GM12801 (cell line): Measurements from ENCODE around the gene GOLGA8B.

Experiments
- TF ChIP-seq, protein P1 (sequence below): IDR thresholded peaks from one replicate; pipeline ENCODE4 v1.5.1; 2011; ENCODE audit warnings: control low read depth; ENCODE audit not compliant: insufficient read length; ENCODE audit errors: extremely low read depth

GOLGA8B gene

DNA sequence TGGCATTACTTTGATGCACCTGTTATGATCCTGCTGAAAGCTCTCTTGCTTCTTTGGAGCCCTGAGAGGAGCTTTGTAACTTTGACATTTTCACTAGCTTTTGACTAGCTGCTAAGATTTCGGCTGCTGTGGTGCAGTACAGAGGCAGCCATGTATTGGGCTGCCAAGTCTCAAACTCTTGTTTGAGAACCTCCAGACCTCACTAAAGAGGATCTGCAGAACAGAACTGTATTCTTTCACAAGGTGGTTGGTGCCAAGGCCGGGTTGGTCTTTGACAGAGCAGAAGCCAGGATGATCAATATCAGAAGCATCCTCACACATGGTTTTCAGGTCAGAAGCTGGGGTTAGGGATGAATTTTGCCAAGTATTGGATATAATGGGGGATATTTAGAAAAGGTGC, 34.6 kb upstream of the GOLGA8B start:
- TF ChIP-seq, protein P1, sequence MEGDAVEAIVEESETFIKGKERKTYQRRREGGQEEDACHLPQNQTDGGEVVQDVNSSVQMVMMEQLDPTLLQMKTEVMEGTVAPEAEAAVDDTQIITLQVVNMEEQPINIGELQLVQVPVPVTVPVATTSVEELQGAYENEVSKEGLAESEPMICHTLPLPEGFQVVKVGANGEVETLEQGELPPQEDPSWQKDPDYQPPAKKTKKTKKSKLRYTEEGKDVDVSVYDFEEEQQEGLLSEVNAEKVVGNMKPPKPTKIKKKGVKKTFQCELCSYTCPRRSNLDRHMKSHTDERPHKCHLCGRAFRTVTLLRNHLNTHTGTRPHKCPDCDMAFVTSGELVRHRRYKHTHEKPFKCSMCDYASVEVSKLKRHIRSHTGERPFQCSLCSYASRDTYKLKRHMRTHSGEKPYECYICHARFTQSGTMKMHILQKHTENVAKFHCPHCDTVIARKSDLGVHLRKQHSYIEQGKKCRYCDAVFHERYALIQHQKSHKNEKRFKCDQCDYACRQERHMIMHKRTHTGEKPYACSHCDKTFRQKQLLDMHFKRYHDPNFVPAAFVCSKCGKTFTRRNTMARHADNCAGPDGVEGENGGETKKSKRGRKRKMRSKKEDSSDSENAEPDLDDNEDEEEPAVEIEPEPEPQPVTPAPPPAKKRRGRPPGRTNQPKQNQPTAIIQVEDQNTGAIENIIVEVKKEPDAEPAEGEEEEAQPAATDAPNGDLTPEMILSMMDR, result no peak

DNA sequence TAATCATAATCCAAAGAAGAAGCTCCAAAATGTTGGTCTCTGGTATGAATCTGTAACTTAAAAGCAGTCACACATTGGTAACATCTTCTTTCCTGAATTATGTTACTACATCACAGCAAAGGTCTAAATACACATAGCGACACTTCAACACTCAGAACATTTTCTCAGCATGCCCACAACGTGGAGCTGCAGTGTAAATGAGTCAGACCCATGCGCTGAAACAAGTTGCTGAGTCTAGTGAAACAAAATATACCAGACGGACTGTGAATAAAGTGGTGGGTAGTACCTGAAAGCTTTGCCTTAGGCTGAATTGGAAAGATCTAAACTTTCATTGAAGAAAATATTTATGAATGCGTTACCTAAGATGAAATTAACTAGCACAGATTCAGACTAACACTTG, 33.2 kb upstream of the GOLGA8B start:
- TF ChIP-seq, protein P1, result no peak

DNA sequence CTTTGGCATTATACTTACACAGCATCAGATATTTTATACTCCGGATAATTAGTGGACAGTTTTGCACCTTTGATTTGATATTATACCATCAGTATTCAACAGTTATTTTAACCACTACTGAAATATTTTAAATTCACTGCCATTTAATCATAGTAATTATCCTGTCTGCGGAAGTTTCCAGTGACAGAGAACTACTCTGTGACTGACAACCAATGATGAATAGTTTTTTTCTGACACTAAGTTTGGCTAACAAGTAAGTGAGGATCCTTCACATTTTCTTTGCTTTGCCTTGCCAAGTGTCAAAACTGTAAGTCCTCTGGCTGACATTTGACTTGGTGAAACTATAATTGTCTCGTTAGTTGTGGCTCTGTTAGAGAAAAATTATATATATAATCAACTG, 30.5 kb upstream of the GOLGA8B start:
- TF ChIP-seq, protein P1, result no peak

DNA sequence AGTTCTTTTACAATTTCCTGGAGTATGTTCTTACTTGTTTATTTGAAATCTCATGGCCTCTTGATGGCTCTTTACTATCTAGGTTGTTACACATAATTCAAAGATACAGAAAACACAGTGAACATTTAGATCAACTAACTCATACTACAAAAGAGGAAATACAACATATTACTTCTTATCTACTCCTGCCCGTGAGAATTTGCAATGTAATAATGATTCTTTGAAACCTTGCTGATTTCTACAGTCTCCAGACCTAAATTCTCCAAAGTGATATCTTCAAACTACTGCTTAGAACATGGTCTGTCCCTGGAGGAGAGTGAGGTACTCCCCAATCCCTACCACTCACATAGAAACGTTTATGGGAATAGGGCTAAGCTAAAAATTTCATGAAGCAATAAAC, 29.9 kb upstream of the GOLGA8B start:
- TF ChIP-seq, protein P1, result no peak

DNA sequence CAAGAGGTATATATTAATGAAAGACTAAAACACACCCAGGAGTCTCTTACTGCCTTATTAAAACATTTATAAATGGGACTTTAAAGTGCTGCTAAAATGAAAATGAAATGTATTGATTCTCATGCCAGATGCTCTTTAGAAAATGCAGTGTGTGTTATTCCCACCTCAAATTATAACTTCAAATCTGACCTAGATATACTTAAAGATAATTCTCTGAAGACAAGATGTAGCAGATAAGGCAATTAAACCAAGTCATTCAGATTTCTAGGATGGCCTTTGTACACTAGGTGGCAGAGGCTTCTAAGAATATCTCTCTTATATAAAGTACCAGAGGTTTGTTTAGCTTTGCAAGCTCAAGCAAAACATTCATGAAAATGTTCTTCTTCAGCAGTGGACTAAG, 26.9 kb upstream of the GOLGA8B start:
- TF ChIP-seq, protein P1, result no peak

DNA sequence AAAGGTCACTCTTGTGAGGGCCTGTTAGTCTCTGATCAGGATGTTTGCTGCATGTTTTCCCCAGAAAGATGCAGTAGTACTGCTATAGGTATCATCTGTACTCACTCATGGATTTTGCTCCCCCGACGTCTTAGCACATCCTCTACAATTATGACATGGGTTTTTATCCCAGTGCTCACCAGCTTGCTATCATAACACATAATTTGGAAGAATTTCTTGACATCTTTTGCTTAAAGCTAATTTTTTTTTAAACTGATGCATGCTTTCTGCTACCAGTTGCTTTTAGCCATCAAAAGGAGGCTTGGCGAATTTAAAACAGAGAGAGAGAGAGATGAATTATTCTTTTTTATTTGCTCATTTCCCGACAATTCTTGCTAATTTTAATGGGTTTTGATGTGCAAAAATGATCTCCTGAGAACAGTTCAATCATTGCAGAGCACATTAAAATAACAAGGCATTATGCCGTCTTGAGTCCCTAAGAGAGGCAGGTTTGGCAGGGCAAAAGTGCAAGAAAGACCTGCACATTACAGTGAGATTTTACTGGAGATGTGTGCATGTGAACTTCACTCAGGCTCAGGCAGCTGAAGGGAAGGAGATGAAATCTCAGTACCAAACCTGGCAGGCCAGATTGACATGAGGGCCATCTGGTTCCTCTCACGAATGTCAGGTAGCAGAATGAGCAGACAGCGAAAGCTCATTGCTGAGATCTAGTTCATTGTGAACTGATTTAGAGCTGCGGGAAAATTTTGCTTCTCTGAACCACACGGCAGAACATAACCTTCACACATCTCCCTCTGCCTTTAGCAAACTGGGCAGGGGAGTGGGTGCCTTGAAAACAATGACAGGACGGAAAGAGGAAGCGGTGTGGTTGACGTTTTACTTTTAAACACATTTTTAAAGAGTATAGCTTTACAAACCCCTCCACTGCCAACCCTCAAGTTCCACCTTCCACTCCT, 25.9 kb upstream of the GOLGA8B start:
- TF ChIP-seq, protein P1, result no peak

DNA sequence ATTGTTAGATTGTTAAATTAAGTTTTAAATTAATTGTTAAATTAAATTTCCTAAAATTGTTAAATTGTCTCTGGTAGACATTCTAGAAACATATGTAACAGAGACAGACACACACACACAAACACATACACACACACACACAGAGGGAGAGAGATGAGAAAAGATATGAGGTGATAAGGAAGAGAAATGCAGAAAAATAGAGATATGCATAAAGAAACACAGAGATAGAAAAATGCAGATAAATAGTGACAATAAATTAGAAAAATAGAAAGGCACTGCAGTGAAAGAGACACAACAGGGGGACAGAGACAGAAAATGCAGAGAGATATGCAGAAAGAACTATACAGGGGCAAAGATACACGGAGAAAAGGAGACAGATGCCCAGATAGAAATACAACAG, 25.1 kb upstream of the GOLGA8B start:
- TF ChIP-seq, protein P1, result no peak
